ENCODE measurements around the gene ZC2HC1B. TPM values are rescaled to one million over a fixed set of nuclear protein-coding genes. Genes with fewer than 3 reads are reported as not detected.

Gene ZC2HC1B
- total RNA-seq, 2 experiments from 2014 or later: not detected

DNA sequence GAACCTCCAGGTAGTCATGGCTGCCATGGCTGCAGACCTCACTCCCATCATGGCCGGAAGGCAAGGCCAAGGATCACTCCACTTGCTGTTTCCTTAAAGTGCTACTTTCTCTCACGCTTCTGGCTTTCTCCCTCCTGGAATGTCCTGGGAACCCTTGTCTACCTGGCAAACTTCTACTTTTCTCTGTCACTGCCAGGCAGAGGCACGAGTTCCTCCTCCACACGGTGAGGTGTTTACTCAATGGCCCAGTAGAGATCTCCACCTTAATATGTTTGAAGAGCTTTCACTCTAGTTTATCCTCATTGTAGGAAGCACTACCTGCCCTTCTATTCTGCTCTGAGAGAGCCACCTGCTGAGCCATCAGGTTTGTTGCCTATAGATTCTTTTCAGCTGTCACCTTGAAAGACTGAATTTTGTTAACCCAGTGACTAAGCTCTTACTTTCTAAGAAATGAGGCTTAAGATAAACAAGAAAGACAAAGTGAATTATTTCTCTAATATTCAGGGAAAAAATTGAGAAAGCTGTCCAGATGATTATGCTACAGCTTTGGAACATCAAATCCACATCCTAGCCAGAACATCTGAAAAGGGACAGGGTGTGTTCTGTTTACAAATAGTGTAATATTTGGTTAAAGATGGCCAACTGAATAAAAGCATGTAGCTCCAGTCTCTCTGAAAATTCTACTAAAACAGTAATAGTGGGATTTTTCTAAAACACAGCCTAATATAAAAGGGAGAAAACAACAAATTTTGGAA is 88.8 kb downstream of the ZC2HC1B start:
- Histone ChIP-seq H3K27ac (ENCODE audit: low read depth in 1 of 2, low read length in 2 of 2) (no peak overlapping the region), H3K4me3 (ENCODE audit: low read length) (no peak overlapping the region), H3K9me3 (ENCODE audit: control insufficient read depth in 1 of 2, insufficient read depth in 1 of 2, low read length in 2 of 2) (no peaks in the 10 kb centered on the region), H3K4me1 (ENCODE audit: insufficient read depth, low read length) (no peaks in the 10 kb centered on the region), H3K27me3 (ENCODE audit: control insufficient read depth in 1 of 2, insufficient read depth in 2 of 2, low read length in 2 of 2) (no peaks in the 10 kb centered on the region), H3K36me3 (ENCODE audit: insufficient read depth, low read length) (no peaks in the 10 kb centered on the region)
- no peaks in the 10 kb centered on the region for H3K27me3 Mint-ChIP-seq
- H3K27ac Mint-ChIP-seq: no peak overlapping the region
- H3K36me3 Mint-ChIP-seq (ENCODE audit: low read depth): peaks cover 4% of the 10 kb centered on the region
- no peak for ATAC-seq (ENCODE audit: poor library complexity)
- DNase-seq: no peak
- intact Hi-C loops (cut with DNase I, micrococcal nuclease): no loop called here
- TF ChIP-seq, protein P1, sequence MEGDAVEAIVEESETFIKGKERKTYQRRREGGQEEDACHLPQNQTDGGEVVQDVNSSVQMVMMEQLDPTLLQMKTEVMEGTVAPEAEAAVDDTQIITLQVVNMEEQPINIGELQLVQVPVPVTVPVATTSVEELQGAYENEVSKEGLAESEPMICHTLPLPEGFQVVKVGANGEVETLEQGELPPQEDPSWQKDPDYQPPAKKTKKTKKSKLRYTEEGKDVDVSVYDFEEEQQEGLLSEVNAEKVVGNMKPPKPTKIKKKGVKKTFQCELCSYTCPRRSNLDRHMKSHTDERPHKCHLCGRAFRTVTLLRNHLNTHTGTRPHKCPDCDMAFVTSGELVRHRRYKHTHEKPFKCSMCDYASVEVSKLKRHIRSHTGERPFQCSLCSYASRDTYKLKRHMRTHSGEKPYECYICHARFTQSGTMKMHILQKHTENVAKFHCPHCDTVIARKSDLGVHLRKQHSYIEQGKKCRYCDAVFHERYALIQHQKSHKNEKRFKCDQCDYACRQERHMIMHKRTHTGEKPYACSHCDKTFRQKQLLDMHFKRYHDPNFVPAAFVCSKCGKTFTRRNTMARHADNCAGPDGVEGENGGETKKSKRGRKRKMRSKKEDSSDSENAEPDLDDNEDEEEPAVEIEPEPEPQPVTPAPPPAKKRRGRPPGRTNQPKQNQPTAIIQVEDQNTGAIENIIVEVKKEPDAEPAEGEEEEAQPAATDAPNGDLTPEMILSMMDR (IDR thresholded peaks at IDR 0.05): no peak
- H3K4me3 Mint-ChIP-seq: no peak overlapping the region
- no peaks in the 10 kb centered on the region for H3K4me1 Mint-ChIP-seq (ENCODE audit: low read depth)
- H3K9me3 Mint-ChIP-seq: no peaks in the 10 kb centered on the region
- CTCF ChIA-PET: interaction anchor here (0.5 to 1.5 kb wide), 3 partner anchors 13 to 91 kb away, joined by 3 to 4 read pairs (median 3); no protein-coding TSS in a partner anchor
- POLR2A ChIA-PET: no interaction called here

DNA sequence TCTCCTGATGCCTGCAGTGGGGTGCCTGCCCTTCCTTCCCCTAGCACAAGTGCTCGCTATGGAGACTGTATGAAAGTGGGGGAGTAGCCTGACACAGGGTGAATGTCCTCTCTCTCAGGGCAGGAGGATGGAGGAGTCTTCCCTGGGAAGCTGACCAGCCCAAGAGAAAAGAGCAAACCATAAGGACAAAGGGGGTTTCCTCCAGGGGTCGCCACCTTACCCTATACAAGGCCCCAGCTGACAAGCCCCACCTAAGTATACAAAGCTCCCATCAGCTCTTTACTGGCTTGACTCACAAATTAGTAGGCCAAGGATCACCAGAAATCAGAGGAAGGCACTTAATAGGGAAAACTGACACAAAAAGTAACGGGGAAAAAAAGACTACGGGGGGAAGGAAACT is 89.6 kb downstream of the ZC2HC1B start:
- H3K27ac ChIP-seq (ENCODE audit: low read depth in 1 of 2, low read length in 2 of 2): no peak overlapping the region
- no peak for DNase-seq
- no peaks in the 10 kb centered on the region for H3K4me1 ChIP-seq (ENCODE audit: insufficient read depth, low read length)
- H3K27me3 ChIP-seq (ENCODE audit: control insufficient read depth in 1 of 2, insufficient read depth in 2 of 2, low read length in 2 of 2): no peaks in the 10 kb centered on the region
- ATAC-seq (ENCODE audit: poor library complexity): no peak
- no peaks in the 10 kb centered on the region for H3K36me3 ChIP-seq (ENCODE audit: insufficient read depth, low read length)
- TF ChIP-seq, protein P1 (IDR thresholded peaks at IDR 0.05): no peak
- H3K27me3 Mint-ChIP-seq: no peaks in the 10 kb centered on the region
- ChIA-PET POLR2A (no interaction called here), CTCF (interaction anchor here (1.5 kb wide), 1 partner anchor 14 kb away, joined by 4 read pairs; no protein-coding TSS in a partner anchor)
- intact Hi-C loops (cut with DNase I, micrococcal nuclease): no loop called here
- H3K36me3 Mint-ChIP-seq (ENCODE audit: low read depth): no peaks in the 10 kb centered on the region
- no peaks in the 10 kb centered on the region for H3K4me1 Mint-ChIP-seq (ENCODE audit: low read depth)
- H3K4me3 Mint-ChIP-seq: no peak overlapping the region
- no peak overlapping the region for H3K27ac Mint-ChIP-seq
- H3K9me3 ChIP-seq (ENCODE audit: control insufficient read depth in 1 of 2, insufficient read depth in 1 of 2, low read length in 2 of 2): no peaks in the 10 kb centered on the region
- no peaks in the 10 kb centered on the region for H3K9me3 Mint-ChIP-seq
- H3K4me3 ChIP-seq (ENCODE audit: low read length): no peak overlapping the region

DNA sequence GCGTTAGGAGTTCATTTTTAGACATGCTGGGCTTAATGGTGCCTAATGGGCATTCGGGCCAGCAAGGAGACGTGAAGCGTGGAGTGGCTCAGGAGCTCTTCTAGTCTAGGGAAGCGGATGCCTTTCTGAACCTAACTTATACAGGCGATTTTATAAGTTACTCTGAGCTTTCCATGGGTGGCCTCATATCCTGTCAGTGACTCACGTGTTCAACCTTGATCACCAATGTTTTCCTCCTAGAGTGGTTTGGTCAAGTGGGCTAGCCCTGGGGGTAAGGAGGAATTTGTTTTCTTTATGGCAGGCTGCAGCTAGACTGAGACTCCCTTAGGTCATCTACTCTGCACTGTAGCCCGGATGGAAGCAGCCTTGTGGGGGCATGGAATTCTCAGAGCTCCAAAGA is 91.7 kb downstream of the ZC2HC1B start:
- H3K4me3 Mint-ChIP-seq: no peak overlapping the region
- no peak overlapping the region for H3K27ac Mint-ChIP-seq
- Histone ChIP-seq H3K4me1 (ENCODE audit: insufficient read depth, low read length) (no peaks in the 10 kb centered on the region), H3K4me3 (ENCODE audit: low read length) (no peak overlapping the region), H3K27me3 (ENCODE audit: control insufficient read depth in 1 of 2, insufficient read depth in 2 of 2, low read length in 2 of 2) (no peaks in the 10 kb centered on the region), H3K9me3 (ENCODE audit: control insufficient read depth in 1 of 2, insufficient read depth in 1 of 2, low read length in 2 of 2) (no peaks in the 10 kb centered on the region), H3K36me3 (ENCODE audit: insufficient read depth, low read length) (no peaks in the 10 kb centered on the region), H3K27ac (ENCODE audit: low read depth in 1 of 2, low read length in 2 of 2) (no peak overlapping the region)
- no peaks in the 10 kb centered on the region for H3K27me3 Mint-ChIP-seq
- DNase-seq (no peak), ATAC-seq (ENCODE audit: poor library complexity) (no peak)
- H3K4me1 Mint-ChIP-seq (ENCODE audit: low read depth): no peaks in the 10 kb centered on the region
- no peaks in the 10 kb centered on the region for H3K9me3 Mint-ChIP-seq
- ChIA-PET POLR2A (no interaction called here), CTCF (no interaction called here)
- intact Hi-C loops (cut with DNase I, micrococcal nuclease): no loop called here
- H3K36me3 Mint-ChIP-seq (ENCODE audit: low read depth): no peaks in the 10 kb centered on the region
- TF ChIP-seq, protein P1 (IDR thresholded peaks at IDR 0.05): no peak
